ENCODE measurements around the gene IL6ST. TPM values are rescaled to one million over a fixed set of nuclear protein-coding genes. Genes with fewer than 3 reads are reported as not detected.

Gene IL6ST
- total RNA-seq, 1 experiment from 2014 or later: 39.8 TPM

GRCh38 chr5:55917402-55918086, 77.2 kb downstream of the IL6ST start:
- Histone ChIP-seq H3K27ac (ENCODE audit: low read depth, low read length, poor library complexity, severe bottlenecking) (no peak overlapping the region), H3K9me3 (ENCODE audit: low read depth, low read length, poor library complexity, severe bottlenecking) (no peaks in the 10 kb centered on the region), H3K36me3 (ENCODE audit: insufficient read depth, low read length, poor library complexity, severe bottlenecking) (no peaks in the 10 kb centered on the region), H3K27me3 (replicated peaks; ENCODE audit: insufficient read depth, low read depth, low read length, poor library complexity) (no peaks in the 10 kb centered on the region), H3K4me1 (ENCODE audit: insufficient read depth, low read length, poor library complexity, severe bottlenecking) (no peaks in the 10 kb centered on the region), H3K4me3 (ENCODE audit: low read depth, low read length, poor library complexity, severe bottlenecking) (no peak overlapping the region)
- DNase-seq (ENCODE audit: low spot score): no peak
- intact Hi-C loops (cut with micrococcal nuclease; ENCODE audit: unreplicated experiment): no loop called here
- CTCF ChIA-PET: no interaction called here
- BruUV-seq (replicated peaks): no TSS peak
- POLR2A ChIA-PET (ENCODE audit: low non-redundant PET): no interaction called here
- TF ChIP-seq EZH2 (IDR thresholded peaks at IDR 0.05; ENCODE audit: borderline replicate concordance, low read depth, low read length, poor library complexity, severe bottlenecking): no peak
- TF ChIP-seq, protein P1, sequence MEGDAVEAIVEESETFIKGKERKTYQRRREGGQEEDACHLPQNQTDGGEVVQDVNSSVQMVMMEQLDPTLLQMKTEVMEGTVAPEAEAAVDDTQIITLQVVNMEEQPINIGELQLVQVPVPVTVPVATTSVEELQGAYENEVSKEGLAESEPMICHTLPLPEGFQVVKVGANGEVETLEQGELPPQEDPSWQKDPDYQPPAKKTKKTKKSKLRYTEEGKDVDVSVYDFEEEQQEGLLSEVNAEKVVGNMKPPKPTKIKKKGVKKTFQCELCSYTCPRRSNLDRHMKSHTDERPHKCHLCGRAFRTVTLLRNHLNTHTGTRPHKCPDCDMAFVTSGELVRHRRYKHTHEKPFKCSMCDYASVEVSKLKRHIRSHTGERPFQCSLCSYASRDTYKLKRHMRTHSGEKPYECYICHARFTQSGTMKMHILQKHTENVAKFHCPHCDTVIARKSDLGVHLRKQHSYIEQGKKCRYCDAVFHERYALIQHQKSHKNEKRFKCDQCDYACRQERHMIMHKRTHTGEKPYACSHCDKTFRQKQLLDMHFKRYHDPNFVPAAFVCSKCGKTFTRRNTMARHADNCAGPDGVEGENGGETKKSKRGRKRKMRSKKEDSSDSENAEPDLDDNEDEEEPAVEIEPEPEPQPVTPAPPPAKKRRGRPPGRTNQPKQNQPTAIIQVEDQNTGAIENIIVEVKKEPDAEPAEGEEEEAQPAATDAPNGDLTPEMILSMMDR (conservative IDR thresholded peaks at IDR 0.05; ENCODE audit: low read depth, low read length): no peak

GRCh38 chr5:55916986-55917385, 77.8 kb downstream of the IL6ST start:
- BruUV-seq (replicated peaks): no TSS peak
- no peak for DNase-seq (ENCODE audit: low spot score)
- POLR2A ChIA-PET (ENCODE audit: low non-redundant PET): interaction anchor here (0.6 kb wide), 1 partner anchor 10 kb away, joined by 3 read pairs; no protein-coding TSS in a partner anchor
- intact Hi-C loops (cut with micrococcal nuclease; ENCODE audit: unreplicated experiment): no loop called here
- TF ChIP-seq, protein P1 (conservative IDR thresholded peaks at IDR 0.05; ENCODE audit: low read depth, low read length): no peak
- Histone ChIP-seq H3K4me1 (ENCODE audit: insufficient read depth, low read length, poor library complexity, severe bottlenecking) (no peaks in the 10 kb centered on the region), H3K27me3 (replicated peaks; ENCODE audit: insufficient read depth, low read depth, low read length, poor library complexity) (no peaks in the 10 kb centered on the region), H3K9me3 (ENCODE audit: low read depth, low read length, poor library complexity, severe bottlenecking) (no peaks in the 10 kb centered on the region), H3K4me3 (ENCODE audit: low read depth, low read length, poor library complexity, severe bottlenecking) (no peak overlapping the region), H3K36me3 (ENCODE audit: insufficient read depth, low read length, poor library complexity, severe bottlenecking) (no peaks in the 10 kb centered on the region), H3K27ac (ENCODE audit: low read depth, low read length, poor library complexity, severe bottlenecking) (no peak overlapping the region)
- CTCF ChIA-PET: no interaction called here

- H3K36me3 ChIP-seq (ENCODE audit: insufficient read depth, low read length, poor library complexity, severe bottlenecking): no peaks in the 10 kb centered on the region
- H3K27ac ChIP-seq (ENCODE audit: low read depth, low read length, poor library complexity, severe bottlenecking): no peak overlapping the region
- no peaks in the 10 kb centered on the region for H3K4me1 ChIP-seq (ENCODE audit: insufficient read depth, low read length, poor library complexity, severe bottlenecking)
- POLR2A ChIA-PET (ENCODE audit: low non-redundant PET): no interaction called here
- no TSS peak for BruUV-seq (replicated peaks)
- no peak for TF ChIP-seq EZH2 (IDR thresholded peaks at IDR 0.05; ENCODE audit: borderline replicate concordance, low read depth, low read length, poor library complexity, severe bottlenecking)
- CTCF ChIA-PET: no interaction called here
- intact Hi-C loops (cut with micrococcal nuclease; ENCODE audit: unreplicated experiment): no loop called here
- no peaks in the 10 kb centered on the region for H3K27me3 ChIP-seq (replicated peaks; ENCODE audit: insufficient read depth, low read depth, low read length, poor library complexity)
- DNase-seq (ENCODE audit: low spot score): no peak
- no peaks in the 10 kb centered on the region for H3K9me3 ChIP-seq (ENCODE audit: low read depth, low read length, poor library complexity, severe bottlenecking)
- no peak overlapping the region for H3K4me3 ChIP-seq (ENCODE audit: low read depth, low read length, poor library complexity, severe bottlenecking)
Observed at GRCh38 chr5:55915783-55916182, 79.0 kb downstream of the IL6ST start.

DNA sequence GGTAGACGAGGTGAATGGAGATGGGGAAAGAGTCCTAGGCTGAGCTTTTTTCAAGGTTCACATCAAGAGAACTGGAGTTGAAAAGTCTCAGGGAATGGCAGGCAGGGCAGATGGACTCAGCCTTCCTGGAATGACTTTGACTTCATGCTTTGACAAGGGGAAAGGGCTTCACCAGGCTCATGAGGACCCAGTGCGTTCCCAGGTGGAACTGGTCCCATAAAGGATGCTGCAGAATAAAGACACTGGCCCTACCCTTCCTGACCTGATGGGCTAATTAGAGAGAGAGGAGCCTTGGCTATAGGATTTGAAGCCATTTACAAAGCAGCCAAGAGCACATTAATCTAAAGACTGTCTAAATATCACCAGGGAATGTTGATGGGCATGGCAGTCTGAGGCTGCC, 79.8 kb downstream of the IL6ST start:
- H3K27me3 ChIP-seq (replicated peaks; ENCODE audit: insufficient read depth, low read depth, low read length, poor library complexity): no peaks in the 10 kb centered on the region

More for the DNA sequence above, 79.8 kb downstream of the IL6ST start:
- intact Hi-C loops (cut with micrococcal nuclease; ENCODE audit: unreplicated experiment): no loop called here
- TF ChIP-seq, protein P1 (conservative IDR thresholded peaks at IDR 0.05; ENCODE audit: low read depth, low read length): no peak
- no peak for TF ChIP-seq EZH2 (IDR thresholded peaks at IDR 0.05; ENCODE audit: borderline replicate concordance, low read depth, low read length, poor library complexity, severe bottlenecking)
- no peaks in the 10 kb centered on the region for H3K36me3 ChIP-seq (ENCODE audit: insufficient read depth, low read length, poor library complexity, severe bottlenecking)
- ChIA-PET CTCF (no interaction called here), POLR2A (ENCODE audit: low non-redundant PET) (no interaction called here)
- no peak overlapping the region for H3K4me3 ChIP-seq (ENCODE audit: low read depth, low read length, poor library complexity, severe bottlenecking)
- H3K9me3 ChIP-seq (ENCODE audit: low read depth, low read length, poor library complexity, severe bottlenecking): no peaks in the 10 kb centered on the region
- H3K27ac ChIP-seq (ENCODE audit: low read depth, low read length, poor library complexity, severe bottlenecking): no peak overlapping the region
- H3K4me1 ChIP-seq (ENCODE audit: insufficient read depth, low read length, poor library complexity, severe bottlenecking): no peaks in the 10 kb centered on the region
- no TSS peak for BruUV-seq (replicated peaks)
- DNase-seq (ENCODE audit: low spot score): no peak

All from A673 (cell line).